ENCODE results near the gene P3H2. TPM values are rescaled to one million over a fixed set of nuclear protein-coding genes. Genes with fewer than 3 reads are reported as not detected.
A peak's percentile ranks its signal among the peaks of the same experiment; 100 is the strongest.
"Not testable (repeated sequence)": the region's sequence is repeated elsewhere in the genome, so short reads cannot be mapped to it uniquely, and the experiment has no call there.

P3H2 gene
- polyA plus RNA-seq, 3 donors from 2014 or later = 2.2 TPM; not detected in 2

DNA sequence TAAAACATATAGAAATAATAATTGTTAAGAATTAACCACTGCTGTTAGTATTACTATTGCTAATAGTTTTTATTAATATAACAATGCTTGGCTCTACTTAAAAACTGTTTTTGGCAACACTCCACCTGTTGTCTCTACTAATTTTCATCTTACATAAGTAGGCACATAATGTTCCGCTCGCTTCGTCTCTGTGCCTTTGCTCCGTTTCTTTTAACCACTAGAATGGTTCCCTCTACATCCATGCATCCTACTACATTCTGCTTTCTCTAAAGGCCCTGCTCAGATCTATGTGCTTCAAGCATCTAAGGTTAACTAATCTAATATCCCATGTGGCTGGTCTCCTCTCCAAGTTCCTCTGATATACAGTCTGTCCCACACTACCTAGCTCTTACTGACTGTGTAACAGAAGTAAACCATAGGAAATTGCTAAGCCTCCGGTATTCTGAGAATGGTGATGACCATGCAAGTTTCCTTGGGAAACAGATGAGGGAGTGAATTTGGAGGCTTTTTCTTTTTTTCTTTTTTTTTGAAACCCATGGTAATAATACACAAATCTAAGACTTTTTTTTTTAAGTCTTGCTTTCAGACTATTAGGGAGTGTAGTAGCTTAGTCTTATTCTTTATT is 138.3 kb downstream of the P3H2 start:
- no peak overlapping the region for H3K27ac Mint-ChIP-seq
- H3K9me3 Mint-ChIP-seq = no peaks in the 10 kb centered on the region
- no peaks in the 10 kb centered on the region for H3K36me3 Mint-ChIP-seq
- H3K27me3 Mint-ChIP-seq (ENCODE audit: low read depth in 3 of 3) = no peaks in the 10 kb centered on the region
- no peak overlapping the region for H3K4me3 Mint-ChIP-seq
- no peak for DNase-seq
- H3K4me1 Mint-ChIP-seq = no peaks in the 10 kb centered on the region

DNA sequence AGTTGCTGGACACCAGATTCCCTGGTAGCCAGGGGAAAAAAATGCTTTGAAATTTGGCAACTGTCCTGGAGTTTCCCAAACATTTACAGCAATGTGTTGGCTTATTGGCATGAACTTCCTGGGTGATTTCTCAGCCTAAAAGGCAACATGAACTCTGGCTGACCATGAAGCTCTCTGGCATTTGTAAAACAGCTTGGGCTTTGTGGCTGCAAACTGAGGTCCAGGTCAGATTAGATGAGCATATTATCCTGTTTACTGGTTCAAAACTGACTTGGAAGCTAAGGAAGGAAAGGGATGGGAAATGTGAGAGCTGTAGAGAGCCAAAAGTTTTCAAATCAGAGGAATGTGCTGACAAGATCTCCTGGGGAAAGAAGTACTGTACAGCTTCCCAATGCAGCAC is 139.0 kb downstream of the P3H2 start:
- no peak overlapping the region for H3K27ac Mint-ChIP-seq
- H3K9me3 Mint-ChIP-seq = no peaks in the 10 kb centered on the region
- DNase-seq = no peak
- no peaks in the 10 kb centered on the region for H3K27me3 Mint-ChIP-seq (ENCODE audit: low read depth in 3 of 3)
- H3K4me3 Mint-ChIP-seq = no peak overlapping the region
- no peaks in the 10 kb centered on the region for H3K36me3 Mint-ChIP-seq
- H3K4me1 Mint-ChIP-seq = no peaks in the 10 kb centered on the region

DNA sequence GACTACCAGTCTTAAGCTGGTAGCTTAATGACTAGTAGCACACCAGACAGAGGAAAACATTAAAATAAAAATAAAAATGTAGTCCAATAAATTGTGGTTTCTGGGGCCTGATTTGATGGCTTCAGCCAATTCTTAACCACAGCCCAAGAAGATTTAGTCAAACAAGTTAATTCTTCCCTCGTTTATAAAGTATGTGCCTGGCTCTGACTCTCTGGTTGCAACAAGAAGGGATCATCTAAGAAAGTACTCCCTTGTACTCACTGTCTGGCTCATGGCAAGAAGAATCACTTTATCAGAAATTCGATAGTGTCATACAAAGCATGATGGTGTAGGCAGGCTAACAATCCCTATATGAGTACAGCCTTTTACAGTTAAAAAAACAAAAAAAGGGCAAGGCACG is 141.9 kb downstream of the P3H2 start:
- Mint-ChIP-seq H3K4me3 (no peak overlapping the region), H3K9me3 (peaks cover 0 to 2% (median 0%) of the 10 kb centered on the region in 6 donors), H3K4me1 (no peaks in the 10 kb centered on the region), H3K27ac (no peak overlapping the region), H3K27me3 (ENCODE audit: low read depth in 3 of 3) (peaks cover 0 to 4% (median 3%) of the 10 kb centered on the region in 3 donors), H3K36me3 (no peaks in the 10 kb centered on the region)
- DNase-seq = no peak

DNA sequence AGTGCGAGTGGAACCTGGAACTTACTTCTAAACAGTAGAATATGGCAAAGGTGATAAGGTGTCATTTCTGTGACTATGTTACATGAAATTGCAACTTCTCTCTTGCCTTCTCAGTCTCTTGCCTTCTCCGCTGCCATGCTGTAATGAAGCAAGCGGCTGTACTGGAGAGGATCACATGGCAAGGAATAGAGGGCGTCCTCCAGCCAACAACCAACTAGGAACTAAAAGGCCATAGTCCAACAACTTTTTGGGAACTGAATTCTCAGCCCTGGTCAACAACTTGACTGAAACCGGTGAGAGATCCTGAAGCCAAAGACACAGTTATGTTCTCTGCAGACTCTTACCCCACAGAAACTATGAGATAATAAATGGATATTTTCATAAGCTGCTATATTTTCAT is 143.5 kb downstream of the P3H2 start:
- DNase-seq = no peak
- Mint-ChIP-seq H3K4me3 (no peak overlapping the region), H3K27me3 (ENCODE audit: low read depth in 3 of 3) (peaks cover 0 to 4% (median 3%) of the 10 kb centered on the region in 3 donors), H3K27ac (no peak overlapping the region), H3K4me1 (no peaks in the 10 kb centered on the region), H3K9me3 (peaks cover 0 to 2% (median 0%) of the 10 kb centered on the region in 6 donors), H3K36me3 (no peaks in the 10 kb centered on the region)

DNA sequence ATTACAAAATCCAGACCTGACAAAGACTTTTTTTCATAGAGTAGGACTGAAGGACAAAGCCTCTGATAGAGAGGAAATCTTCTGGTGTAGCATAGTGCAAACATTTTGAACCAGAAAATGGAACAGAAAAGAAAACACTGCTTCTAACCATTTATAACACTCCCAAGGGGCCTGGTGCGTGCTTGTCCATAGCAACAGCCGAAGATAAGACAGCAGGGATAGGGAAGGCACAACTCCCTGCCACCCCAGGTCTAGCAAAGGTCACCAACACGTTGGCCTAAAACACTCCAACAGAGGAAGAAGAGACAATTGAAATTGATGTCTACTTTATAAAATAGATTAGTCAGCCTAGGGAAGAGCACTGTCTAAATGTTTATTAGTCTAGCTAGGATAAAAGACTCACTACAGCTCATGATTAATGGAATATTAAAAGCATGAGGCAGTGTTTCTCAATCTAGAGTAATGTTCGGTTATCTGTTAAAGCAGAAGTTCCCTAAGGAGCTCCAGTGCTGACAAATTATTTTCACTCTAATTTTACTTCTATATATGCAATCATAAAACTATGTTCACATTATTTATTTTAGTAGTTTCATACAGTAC is 145.2 kb downstream of the P3H2 start:
- no peak for DNase-seq
- Mint-ChIP-seq H3K4me3 (no peak overlapping the region), H3K4me1 (no peaks in the 10 kb centered on the region), H3K36me3 (no peaks in the 10 kb centered on the region), H3K27ac (no peak overlapping the region), H3K27me3 (ENCODE audit: low read depth in 3 of 3) (peaks cover 0 to 4% (median 3%) of the 10 kb centered on the region in 3 donors), H3K9me3 (peaks cover 0 to 2% (median 0%) of the 10 kb centered on the region in 6 donors)

DNA sequence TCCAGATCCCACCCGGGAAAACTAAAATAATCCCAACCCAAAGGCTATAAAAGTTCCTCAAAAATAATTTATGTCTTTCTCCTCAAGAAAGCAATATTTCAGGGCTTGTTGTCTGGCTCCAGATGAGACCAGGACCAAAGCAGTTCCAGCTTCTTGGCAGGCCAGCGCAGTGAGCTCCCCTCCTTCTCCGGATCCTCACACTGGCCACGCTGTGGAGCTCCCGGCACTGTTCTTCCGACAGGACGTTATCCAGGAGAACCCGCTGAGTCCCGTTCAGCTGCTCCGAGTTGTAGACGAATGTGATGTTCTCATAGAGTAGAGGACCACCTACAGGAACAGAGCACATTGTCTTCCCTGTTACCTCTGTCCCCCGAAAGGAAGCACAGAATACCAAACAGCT is 146.3 kb downstream of the P3H2 start:
- no peak for DNase-seq
- no peak overlapping the region for H3K4me3 Mint-ChIP-seq
- H3K27ac Mint-ChIP-seq = no peak overlapping the region
- H3K9me3 Mint-ChIP-seq = peaks cover 0 to 2% (median 0%) of the 10 kb centered on the region in 6 donors
- no peaks in the 10 kb centered on the region for H3K4me1 Mint-ChIP-seq
- no peaks in the 10 kb centered on the region for H3K36me3 Mint-ChIP-seq
- peaks cover under 1 to 4% (median 3%) of the 10 kb centered on the region in 3 donors for H3K27me3 Mint-ChIP-seq (ENCODE audit: low read depth in 3 of 3)

DNA sequence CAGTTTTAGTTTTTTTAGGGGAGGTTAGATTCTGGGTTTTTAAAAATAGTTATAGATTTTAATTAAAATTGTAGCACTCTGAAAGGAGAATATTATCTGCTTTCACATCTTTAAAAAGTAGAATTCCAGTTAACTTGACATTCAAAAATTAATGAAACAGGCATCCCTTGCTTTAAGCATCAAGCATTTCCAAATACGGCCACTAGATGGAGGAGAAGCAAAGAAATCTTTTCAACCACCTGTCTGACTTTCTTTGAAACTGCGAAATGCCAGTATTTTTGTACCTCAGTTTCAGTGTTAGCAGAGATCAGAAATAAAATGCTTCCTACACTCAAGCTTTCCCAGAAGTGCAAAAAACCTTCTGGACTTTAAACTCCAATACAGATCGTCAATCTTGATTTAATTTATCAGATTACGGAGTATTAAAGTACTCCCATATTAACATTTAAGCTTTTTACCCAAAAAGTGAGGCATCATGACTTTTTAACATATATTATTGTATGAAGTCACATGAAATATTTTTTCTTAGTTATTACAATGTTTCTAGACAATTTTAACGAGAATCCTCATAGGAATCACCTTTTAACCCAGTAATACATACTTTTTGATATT is 153.3 kb downstream of the P3H2 start:
- no peaks in the 10 kb centered on the region for H3K9me3 Mint-ChIP-seq
- no peak overlapping the region for H3K4me3 Mint-ChIP-seq
- no peaks in the 10 kb centered on the region for H3K36me3 Mint-ChIP-seq
- no peak overlapping the region for H3K27ac Mint-ChIP-seq
- DNase-seq = peak in 1 of 3 donors; percentile 6
- no peaks in the 10 kb centered on the region for H3K4me1 Mint-ChIP-seq
- peaks cover 0 to 4% (median 0%) of the 10 kb centered on the region in 3 donors for H3K27me3 Mint-ChIP-seq (ENCODE audit: low read depth in 3 of 3)

DNA sequence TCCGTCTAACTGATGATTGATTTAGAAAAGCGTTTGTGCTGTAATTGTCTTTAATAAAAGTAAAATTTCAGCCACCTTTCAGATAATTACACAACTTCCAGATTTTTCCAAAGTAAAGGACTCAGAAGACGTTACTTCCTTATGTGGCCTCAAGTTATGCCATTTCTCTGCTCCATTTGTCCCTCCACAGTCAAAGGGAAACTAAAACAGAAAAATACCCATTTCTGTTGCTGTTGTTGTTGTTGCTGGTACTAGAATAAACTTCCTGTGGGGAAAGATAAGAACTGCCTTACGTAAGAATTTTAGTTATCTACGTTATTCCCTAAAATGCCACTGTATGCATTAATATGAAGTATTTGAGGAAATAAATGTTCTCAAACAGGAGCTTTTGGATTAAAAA is 153.9 kb downstream of the P3H2 start:
- Mint-ChIP-seq H3K27ac (no peak overlapping the region), H3K9me3 (no peaks in the 10 kb centered on the region), H3K4me1 (no peaks in the 10 kb centered on the region), H3K36me3 (no peaks in the 10 kb centered on the region), H3K4me3 (no peak overlapping the region), H3K27me3 (ENCODE audit: low read depth in 3 of 3) (peaks cover 0 to 4% (median 0%) of the 10 kb centered on the region in 3 donors)
- no peak for DNase-seq

DNA sequence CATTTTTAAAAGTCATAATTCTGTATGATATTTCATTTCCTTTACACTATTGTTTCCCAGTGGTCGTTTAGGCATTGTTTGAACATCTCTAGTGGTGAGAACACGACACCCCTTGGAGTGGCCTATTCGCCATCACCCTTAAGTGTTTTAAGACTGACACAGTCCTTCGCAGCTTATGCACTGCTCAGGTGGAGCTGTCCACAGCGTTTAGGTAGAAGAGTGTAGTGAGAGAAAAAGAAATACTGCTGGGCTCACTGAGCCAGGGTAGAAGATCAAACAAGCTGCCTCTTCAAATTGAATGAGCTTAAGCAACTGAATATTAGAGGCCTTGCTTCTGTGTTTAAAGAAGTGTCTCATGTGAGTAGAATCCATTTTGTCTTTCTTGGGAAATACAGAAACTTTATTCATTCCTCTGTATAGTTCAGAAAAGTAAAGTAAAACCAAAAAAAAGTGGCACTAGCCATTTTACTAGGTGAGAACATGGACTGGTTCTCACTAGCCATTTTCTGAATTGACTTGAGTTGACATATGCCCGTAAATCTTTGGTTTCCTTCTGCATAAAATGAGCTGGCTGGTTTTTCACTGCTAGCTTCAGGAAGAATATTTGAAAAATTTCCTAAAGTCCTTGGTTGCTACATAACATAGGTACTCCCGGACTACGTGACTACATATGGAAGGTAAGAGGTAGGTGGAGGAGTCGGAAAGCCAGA is 155.9 kb downstream of the P3H2 start:
- H3K4me1 Mint-ChIP-seq = no peaks in the 10 kb centered on the region
- no peak for DNase-seq
- no peak overlapping the region for H3K4me3 Mint-ChIP-seq
- no peak overlapping the region for H3K27ac Mint-ChIP-seq
- no peaks in the 10 kb centered on the region for H3K36me3 Mint-ChIP-seq
- H3K9me3 Mint-ChIP-seq = no peaks in the 10 kb centered on the region
- peaks cover 0 to 4% (median 2%) of the 10 kb centered on the region in 3 donors for H3K27me3 Mint-ChIP-seq (ENCODE audit: low read depth in 3 of 3)

DNA sequence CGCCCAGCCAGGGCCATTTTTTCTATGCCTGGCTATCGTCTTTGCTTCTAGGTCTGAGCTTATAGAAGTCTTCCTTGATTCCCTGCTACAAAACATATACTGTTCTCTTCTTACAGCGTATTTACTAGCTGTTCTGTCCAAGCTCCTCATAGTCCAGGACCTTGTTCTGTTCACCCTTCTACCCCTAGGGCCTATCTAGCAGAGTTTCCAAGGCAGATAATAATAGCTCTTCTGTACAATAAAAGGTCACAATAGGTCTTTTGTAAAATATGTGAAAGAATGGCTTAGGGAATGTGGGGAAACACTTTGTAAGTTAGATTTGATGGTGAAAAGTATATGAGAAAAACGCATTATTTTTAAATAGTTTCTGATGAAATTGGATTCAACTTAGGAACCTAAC is 158.2 kb downstream of the P3H2 start:
- H3K4me1 Mint-ChIP-seq = no peaks in the 10 kb centered on the region
- H3K9me3 Mint-ChIP-seq = peaks cover 0 to 3% (median 0%) of the 10 kb centered on the region in 6 donors

DNA sequence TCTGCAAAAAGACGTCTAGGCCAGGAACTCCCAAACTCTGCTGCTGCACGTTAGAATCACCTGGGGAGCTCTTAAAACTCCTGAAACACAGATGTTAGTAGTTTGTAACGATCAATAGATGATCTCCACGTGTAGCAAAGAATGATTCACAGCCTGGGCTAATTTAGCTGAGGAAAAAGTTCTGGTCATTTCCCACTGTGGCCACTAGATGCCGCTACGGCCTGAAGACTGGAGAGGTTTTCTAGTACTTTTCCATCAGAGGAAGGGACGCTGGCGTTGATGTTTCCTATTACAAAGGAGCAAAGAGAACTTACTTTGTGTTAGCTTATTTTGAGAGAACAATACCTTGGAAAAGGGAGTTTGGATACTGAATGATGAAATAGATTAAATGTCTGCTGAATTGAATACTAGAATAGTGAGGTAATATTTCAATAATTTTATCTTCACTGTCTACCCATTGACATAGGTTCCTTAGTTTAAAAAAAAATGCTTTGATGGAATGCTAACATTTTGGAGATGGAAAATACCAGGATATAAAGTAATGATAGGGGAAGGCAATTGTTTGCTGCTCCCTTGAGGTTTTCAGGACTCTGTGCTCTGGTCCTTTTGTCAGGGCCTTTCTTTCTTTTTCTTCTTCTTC is 159.1 kb downstream of the P3H2 start:
- no peaks in the 10 kb centered on the region for H3K36me3 Mint-ChIP-seq
- H3K4me1 Mint-ChIP-seq = no peaks in the 10 kb centered on the region
- H3K27ac Mint-ChIP-seq = no peak overlapping the region
- H3K9me3 Mint-ChIP-seq = peaks cover 0 to 3% (median 0%) of the 10 kb centered on the region in 6 donors
- H3K27me3 Mint-ChIP-seq (ENCODE audit: low read depth in 3 of 3) = peaks cover 0 to 2% (median 0%) of the 10 kb centered on the region in 3 donors
- DNase-seq = peak in 2 of 3 donors; percentile 6 to 35
- no peak overlapping the region for H3K4me3 Mint-ChIP-seq

More for the DNA sequence above, 158.2 kb downstream of the P3H2 start:
- Mint-ChIP-seq H3K36me3 (no peaks in the 10 kb centered on the region), H3K27ac (no peak overlapping the region), H3K27me3 (ENCODE audit: low read depth in 3 of 3) (peaks cover 0 to 2% (median 0%) of the 10 kb centered on the region in 3 donors), H3K4me3 (no peak overlapping the region)
- no peak for DNase-seq

DNA sequence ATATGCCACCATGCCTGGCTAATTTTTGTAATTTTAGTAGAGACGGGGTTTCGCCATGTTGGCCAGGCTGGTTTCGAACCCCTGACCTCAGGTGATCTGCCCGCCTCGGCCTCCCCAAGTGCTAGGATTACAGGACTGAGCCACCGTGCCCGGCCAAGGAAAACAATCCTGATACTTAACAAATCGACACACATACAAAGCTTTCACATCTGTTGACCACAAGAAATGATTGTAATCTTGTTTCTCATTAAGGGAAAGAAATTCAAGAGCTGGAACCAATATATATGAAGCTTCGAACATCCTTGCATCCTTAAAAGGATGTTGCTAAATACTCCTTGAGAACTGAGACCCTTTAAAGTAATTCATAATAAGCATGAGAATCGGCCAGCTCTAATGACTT is 159.6 kb downstream of the P3H2 start:
- not testable (repeated sequence) for H3K4me1 Mint-ChIP-seq; H3K4me3 Mint-ChIP-seq; H3K27me3 Mint-ChIP-seq (ENCODE audit: low read depth in 3 of 3); DNase-seq; H3K27ac Mint-ChIP-seq; H3K9me3 Mint-ChIP-seq; H3K36me3 Mint-ChIP-seq

DNA sequence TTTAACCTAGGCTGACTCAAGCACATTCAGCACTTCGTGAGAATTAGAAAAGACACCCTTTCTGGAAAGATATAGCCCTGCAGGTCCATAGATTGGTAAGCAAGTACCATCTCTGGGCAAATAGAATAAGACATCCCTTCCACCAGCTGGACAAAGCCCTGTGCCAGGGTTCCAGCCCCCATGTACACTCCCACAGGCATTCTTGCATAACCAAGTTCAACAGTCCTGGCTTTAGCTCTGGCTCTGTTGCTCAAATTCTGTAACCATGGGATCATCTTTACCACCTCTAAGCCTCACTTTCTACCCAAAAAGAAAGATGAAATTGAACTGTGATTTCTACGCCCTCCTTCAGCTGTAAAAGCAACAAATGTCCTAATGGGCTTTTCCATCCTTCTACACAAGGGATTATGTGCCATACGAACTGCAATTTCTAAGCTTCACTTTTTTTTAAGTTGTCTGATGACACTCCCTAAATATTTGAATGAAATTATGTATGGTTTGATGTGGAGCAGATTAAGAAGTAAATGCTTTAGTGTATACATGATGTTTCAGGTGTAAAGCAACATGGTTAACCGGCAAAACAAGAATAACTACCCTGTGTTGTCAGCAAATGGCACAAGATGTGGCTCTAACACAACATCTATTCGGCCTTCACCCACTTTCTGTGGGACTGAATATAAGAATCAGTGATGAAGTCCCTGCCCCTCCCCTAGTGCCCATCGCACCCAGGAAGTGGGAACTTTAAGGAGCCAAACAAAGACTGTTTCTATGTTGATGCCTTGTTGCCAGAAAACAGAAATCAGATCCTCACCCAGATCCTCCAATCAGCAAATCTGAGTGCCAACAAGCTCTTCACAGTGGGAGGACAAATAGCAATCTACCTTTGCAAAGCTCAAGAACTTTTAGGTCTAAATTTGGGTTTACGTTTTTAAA is 165.7 kb downstream of the P3H2 start:
- Mint-ChIP-seq H3K27me3 (ENCODE audit: low read depth in 3 of 3) (peaks cover 0 to 6% (median 0%) of the 10 kb centered on the region in 3 donors), H3K36me3 (no peaks in the 10 kb centered on the region), H3K27ac (no peak overlapping the region), H3K4me1 (no peaks in the 10 kb centered on the region), H3K9me3 (peaks cover 0 to 3% (median 0%) of the 10 kb centered on the region in 6 donors), H3K4me3 (no peak overlapping the region)
- no peak for DNase-seq

Data from immature natural killer cell (primary cell).